NCI-H1092 (cell line): Measurements from ENCODE around the gene TSC22D3.
A peak's percentile ranks its signal among the peaks of the same experiment; 100 is the strongest.

Experiments used
- DNase-seq: peaks from one replicate; lab custom pipeline; 2025; lab: John Stamatoyannopoulos, UW

Gene TSC22D3

GRCh38 chrX:107730991-107731766 is 44.4 kb downstream of the TSC22D3 start:
- no peak for DNase-seq

GRCh38 chrX:107730298-107730655 is 45.3 kb downstream of the TSC22D3 start:
- no peak for DNase-seq

GRCh38 chrX:107729558-107730297 is 45.9 kb downstream of the TSC22D3 start:
- DNase-seq: no peak

DNA sequence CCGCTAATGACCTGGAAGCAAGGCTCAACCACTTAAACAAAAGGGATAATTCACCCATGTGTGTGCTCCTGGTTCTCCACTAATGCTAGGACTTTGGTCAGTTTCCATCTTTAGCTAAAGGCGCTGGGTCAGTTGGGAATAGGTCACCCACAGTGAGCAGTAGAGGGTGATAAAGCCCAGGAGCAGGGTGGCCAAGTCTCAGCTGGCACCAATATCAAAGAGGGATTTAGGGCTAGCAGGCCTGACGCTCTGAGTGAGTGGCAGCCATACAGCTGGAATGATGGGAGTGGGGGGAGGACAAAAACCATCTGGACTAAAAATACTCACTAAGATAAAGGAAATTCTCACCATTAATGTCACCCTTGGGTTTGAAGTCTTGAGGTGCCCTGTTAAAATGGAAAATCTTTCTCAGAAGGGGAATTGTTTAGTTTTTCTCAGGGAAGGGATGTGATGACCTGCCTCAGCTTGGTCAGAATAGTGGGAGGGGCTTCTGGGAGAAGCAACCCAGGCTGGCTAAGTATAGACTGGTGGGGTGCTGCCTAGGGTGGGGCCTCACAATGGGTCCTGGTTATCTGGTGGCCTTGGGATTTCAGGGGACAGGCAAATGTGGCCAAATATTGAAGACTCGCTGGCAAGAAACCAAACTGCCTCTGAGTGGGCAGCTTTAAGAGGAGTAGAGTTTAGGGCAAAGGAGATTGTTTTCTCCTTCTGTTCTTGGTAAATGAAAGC is 47.1 kb downstream of the TSC22D3 start:
- DNase-seq: no peak

- no peak for DNase-seq
These were observed 48.6 kb downstream of the TSC22D3 start for GRCh38 chrX:107726816-107727534.

DNA sequence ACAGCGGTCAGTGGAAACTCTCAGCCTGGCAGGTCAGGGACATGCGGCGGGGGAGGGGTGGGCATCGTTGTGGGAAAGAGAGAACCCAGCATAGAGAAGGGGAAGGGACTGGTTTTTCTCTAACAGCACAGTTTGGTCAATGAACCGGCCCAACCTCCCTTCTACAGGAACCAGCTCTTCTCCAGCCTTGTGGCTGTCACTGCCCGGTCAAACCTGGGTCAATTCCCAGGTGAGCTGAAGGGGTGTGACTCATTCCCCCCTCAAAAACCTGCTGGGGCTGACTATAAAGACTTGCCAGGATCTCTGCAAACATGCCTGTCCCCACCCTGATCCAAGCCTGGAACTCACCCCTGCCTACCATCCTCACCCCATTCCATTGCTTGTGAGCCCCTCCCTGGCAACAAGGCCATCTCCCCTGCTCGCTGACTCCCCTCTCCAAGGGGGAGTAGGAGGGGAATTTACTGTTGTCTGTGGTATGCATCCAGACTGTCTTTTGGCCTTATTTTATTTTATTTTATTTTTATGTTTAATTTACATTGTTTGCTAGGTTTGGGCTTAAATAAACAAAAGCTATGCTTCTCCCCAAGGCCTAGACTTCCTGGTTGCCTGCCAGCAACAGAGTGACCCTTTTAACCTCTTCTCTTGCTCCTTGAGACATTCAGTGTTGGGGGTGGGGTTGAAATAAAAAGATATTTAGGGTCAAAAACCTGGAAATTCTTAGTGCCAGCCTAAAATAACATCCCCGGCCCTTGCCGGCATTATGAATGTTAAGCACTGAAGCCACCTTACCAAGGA is 49.6 kb downstream of the TSC22D3 start:
- DNase-seq: no peak

- DNase-seq: no peak
These were observed 50.9 kb downstream of the TSC22D3 start for GRCh38 chrX:107724653-107725052.

DNA sequence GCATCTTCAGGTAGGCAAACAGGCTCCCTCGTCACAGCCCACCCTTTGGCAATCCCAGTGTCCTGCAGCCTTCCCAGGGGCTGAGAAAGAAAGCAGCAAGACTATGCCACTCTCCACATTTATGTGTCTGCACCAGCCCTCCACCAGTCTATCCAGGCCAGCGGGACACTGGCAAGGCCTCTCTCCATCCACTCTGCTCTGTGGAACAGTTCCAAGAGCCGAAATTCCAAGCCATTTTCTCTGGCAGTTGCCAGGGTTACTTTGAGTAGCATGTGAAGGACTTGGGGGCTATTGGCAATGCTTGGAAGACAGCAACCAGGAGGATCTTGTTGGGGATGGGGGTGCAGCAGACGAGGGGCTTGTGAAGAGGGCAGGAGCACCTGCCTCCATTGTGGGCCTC is 52.1 kb downstream of the TSC22D3 start:
- DNase-seq: no peak

DNA sequence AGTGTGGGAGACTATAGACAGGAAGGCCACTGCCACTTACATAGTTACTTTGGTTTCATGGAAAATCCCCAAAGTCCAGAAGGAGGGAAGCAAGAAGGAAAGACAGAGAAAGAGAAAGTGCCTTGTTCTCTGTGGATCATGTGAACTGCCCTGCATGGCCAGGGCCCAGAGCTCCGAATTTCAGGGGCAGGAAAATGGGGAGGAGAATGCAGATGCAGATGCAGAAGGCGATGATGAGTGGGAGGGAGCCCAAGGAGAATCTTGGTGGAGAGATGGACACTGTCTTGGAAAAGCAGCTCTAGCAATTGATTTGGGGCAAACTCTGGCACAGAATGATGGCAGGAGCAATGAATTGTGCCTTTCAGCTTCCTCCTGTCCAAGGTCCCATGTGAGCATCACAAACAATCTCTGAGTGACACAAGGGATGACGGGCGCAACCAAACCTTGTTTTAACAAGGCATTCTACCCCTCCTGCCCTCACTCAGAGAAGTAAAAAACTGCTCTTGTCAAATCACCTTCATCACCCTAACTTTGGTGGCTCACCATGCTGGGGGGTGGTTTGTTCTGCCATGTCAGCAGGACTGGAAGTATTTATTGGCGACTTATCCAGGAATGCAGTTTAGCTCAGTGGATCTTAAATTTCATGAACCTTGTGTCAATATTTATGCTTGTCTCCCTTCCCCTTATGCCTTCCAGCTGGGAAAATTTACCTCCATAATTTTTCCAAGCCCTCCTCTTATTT is 53.5 kb downstream of the TSC22D3 start:
- DNase-seq: no peak

DNA sequence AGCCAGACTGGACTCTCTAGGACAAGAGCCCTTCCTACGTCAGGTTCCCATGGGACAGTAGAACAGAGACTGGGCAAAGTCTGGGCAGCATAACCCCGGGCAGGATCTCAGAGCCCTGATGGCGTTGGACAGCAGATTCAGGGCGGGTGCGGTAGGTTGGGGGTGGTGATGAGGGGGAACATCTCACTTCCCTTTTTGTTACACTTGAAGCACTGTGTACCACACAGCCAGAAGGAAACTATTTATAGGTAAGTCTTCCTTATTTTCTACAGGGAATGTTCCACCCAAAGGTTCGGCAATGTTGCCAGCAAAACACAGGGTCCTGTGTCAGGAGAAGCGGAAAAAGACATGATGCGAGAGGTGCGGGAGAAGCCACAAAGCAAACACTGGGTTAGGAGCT is 54.3 kb downstream of the TSC22D3 start:
- DNase-seq: no peak

- DNase-seq: peak; percentile 61
These were observed 57.4 kb downstream of the TSC22D3 start for GRCh38 chrX:107718156-107718621.

- DNase-seq: no peak
These were observed 58.5 kb downstream of the TSC22D3 start for GRCh38 chrX:107716816-107717700.

- no peak for DNase-seq
These were observed 59.4 kb downstream of the TSC22D3 start for GRCh38 chrX:107716118-107716684.

DNA sequence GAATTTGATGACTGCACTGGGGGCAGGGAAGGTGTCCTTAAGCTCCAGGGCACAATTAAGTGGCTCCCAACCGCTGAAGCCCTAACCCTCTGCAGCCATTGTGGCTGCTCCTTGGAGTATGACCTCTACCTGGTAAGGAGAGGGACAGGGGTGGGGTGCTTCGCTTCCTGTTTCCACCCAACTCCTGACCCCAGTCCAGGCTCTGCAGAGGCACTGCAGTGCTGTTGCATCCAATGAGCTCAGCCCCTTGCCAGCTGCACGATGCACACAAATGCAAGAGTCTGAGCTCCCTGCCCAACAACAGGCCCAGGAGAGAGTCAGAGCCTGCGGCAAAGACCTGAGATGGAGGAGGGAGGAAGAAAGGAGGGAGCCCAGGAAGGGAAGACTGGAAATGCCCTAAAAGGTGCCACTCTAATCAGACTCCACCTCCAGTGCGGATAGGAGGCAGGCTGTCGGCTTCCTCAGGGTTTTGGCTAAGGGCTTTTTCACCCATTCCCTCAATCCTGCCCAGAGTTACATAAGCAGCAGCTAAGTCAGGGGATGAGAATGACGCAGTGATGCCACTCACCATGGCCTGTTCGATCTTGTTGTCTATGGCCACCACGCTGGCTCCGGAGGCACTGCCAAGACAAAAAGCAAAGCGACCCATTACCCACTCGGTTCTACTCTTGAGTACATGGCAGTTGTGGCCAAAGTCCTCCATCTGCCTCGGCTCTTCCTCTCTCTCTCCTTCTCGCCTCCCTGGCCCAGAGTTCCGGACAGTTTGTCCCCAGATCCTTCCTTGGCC is 60.1 kb downstream of the TSC22D3 start:
- no peak for DNase-seq

GRCh38 chrX:107714206-107714891 is 61.2 kb downstream of the TSC22D3 start:
- DNase-seq: no peak

DNA sequence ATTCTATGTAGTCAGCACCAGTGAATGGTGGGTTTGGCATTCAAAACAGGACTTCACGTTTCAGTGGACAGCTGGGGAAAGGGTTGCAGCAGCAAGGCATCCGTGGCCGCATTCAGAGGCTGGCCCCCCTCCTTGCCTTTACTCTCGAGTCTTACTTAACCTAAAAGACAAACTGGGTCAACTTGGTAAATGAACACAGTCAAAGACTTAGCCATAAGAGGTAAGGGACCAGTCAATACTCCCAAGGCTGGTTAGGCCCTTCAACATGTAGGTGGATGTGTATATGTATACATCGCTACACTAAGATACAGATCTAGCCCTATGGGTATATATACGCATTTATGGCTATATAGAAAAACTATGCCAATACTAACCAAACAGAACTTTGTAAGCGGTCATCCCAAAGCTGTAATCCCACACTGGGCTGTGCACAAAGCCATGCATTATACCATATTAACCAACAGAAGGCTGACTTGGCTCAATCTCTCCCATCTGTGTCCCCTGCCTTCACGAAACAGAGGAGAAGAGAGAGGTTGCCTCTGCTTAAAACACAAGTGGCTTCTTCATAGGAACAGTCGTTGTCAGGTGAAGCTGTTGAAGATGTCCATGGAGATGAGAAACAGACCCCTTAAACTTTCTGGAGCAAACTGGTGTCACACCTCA is 61.9 kb downstream of the TSC22D3 start:
- DNase-seq: no peak

GRCh38 chrX:107713203-107713542 is 62.4 kb downstream of the TSC22D3 start:
- no peak for DNase-seq
